Gastroesophageal sphincter (tissue), 4 donors: ENCODE results near the gene DICER1. TPM values are rescaled to one million over a fixed set of nuclear protein-coding genes. Genes with fewer than 3 reads are reported as not detected.

ENCODE experiments used
- ATAC-seq: fragments of 150-250 bp; one replicate; pipeline ENCODE4 v1.9.1; 2016; ENCODE audit warnings: mild to moderate bottlenecking, moderate library complexity
- H3K27ac ChIP-seq, 4 donors: fragments of 200-600 bp; sonication (generic) in 3 of 4; 1 replicate in 3 of 4; 2 replicates in 1 of 4; pipeline ENCODE4 v1.5.1; 2016 to 2019
- H3K27me3 ChIP-seq: fragments of 200-600 bp; sonication (generic); one replicate; pipeline ENCODE4 v1.5.1; 2019
- H3K36me3 ChIP-seq, 2 donors: fragments of 200-600 bp; sonication (generic); one replicate each; pipeline ENCODE4 v1.5.1; 2019; ENCODE audit warnings: control low read depth in 1 of 2
- H3K4me1 ChIP-seq, 3 donors: fragments of 200-600 bp; sonication (generic); 1 replicate in 2 of 3; 2 replicates in 1 of 3; pipeline ENCODE4 v1.5.1; 2016 to 2019; ENCODE audit warnings: control low read depth in 2 of 3
- H3K4me3 ChIP-seq, 2 donors: fragments of 200-600 bp; sonication (generic); one replicate each; pipeline ENCODE4 v1.5.1; 2019; ENCODE audit warnings: mild to moderate bottlenecking in 1 of 2, moderate library complexity in 1 of 2
- H3K9me3 ChIP-seq, 3 donors: fragments of 200-600 bp; sonication (generic); one replicate each; pipeline ENCODE4 v1.5.1; 2017 to 2019; ENCODE audit warnings: control low read depth in 2 of 3
- EP300 ChIP-seq: sonication (generic); formaldehyde crosslinking; IDR thresholded peaks from one replicate; pipeline ENCODE4 v1.6.1; 2017; ENCODE audit warnings: antibody characterized with exemption, mild to moderate bottlenecking
- POLR2A ChIP-seq, 2 donors: fragments of 450-650 bp; IDR thresholded peaks; one replicate each; pipeline ENCODE4 v1.6.1; 2017; ENCODE audit warnings: antibody characterized with exemption in 2 of 2, mild to moderate bottlenecking in 2 of 2, moderate library complexity in 1 of 2
- POLR2AphosphoS5 ChIP-seq: sonication (generic); formaldehyde crosslinking; IDR thresholded peaks from one replicate; pipeline ENCODE4 v1.6.1; 2017; ENCODE audit warnings: antibody characterized with exemption
- WGBS, 2 donors: methylation state at CpG; one replicate each; pipeline ENCODE4 v1.1.5; 2018; ENCODE audit warnings: low coverage in 1 of 2; 5-methylcytosine and 5-hydroxymethylcytosine counted together
- total RNA-seq, 4 donors: library from RNA; depleted of rRNA; stranded (reverse); fragments of >200 nt; gene quantifications; one replicate each; pipeline ENCODE4 v1.1.0, GENCODE V29; 2016
- TF ChIP-seq, protein P1 (sequence below), 4 experiments: fragments of 200-600 bp in 2 of 4; fragments of 450-650 bp in 2 of 4; sonication (generic) in 1 of 4; IDR thresholded peaks; one replicate each; pipeline ENCODE4 v1.5.1; 2017 to 2019; ENCODE audit warnings: antibody characterized with exemption in 4 of 4, mild to moderate bottlenecking in 2 of 4, moderate library complexity in 2 of 4

The DICER1 gene
- total RNA-seq, 4 donors from 2014 or later: 57.5 to 74.9 (median 68.6) TPM

GRCh38 chr14:95071649-95072280, 85.6 kb downstream of the DICER1 start:
- Histone ChIP-seq H3K27me3 (peaks cover 26% of the 10 kb centered on the region), H3K4me1 (peaks cover 0 to 10% (median 0%) of the 10 kb centered on the region in 3 donors), H3K4me3 (no peak overlapping the region), H3K9me3 (no peaks in the 10 kb centered on the region), H3K27ac (no peak overlapping the region), H3K36me3 (no peaks in the 10 kb centered on the region)
- 29 to 35% methylated on average over 8 to 11 of the region's 19 CpGs for WGBS, 2 donors
- no peak for TF ChIP-seq EP300
- no peak for TF ChIP-seq POLR2A (IDR thresholded peaks at IDR 0.05)
- TF ChIP-seq, protein P1, sequence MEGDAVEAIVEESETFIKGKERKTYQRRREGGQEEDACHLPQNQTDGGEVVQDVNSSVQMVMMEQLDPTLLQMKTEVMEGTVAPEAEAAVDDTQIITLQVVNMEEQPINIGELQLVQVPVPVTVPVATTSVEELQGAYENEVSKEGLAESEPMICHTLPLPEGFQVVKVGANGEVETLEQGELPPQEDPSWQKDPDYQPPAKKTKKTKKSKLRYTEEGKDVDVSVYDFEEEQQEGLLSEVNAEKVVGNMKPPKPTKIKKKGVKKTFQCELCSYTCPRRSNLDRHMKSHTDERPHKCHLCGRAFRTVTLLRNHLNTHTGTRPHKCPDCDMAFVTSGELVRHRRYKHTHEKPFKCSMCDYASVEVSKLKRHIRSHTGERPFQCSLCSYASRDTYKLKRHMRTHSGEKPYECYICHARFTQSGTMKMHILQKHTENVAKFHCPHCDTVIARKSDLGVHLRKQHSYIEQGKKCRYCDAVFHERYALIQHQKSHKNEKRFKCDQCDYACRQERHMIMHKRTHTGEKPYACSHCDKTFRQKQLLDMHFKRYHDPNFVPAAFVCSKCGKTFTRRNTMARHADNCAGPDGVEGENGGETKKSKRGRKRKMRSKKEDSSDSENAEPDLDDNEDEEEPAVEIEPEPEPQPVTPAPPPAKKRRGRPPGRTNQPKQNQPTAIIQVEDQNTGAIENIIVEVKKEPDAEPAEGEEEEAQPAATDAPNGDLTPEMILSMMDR (IDR thresholded peaks at IDR 0.05): no peak
- TF ChIP-seq POLR2AphosphoS5: no peak
- no peak for ATAC-seq

DNA sequence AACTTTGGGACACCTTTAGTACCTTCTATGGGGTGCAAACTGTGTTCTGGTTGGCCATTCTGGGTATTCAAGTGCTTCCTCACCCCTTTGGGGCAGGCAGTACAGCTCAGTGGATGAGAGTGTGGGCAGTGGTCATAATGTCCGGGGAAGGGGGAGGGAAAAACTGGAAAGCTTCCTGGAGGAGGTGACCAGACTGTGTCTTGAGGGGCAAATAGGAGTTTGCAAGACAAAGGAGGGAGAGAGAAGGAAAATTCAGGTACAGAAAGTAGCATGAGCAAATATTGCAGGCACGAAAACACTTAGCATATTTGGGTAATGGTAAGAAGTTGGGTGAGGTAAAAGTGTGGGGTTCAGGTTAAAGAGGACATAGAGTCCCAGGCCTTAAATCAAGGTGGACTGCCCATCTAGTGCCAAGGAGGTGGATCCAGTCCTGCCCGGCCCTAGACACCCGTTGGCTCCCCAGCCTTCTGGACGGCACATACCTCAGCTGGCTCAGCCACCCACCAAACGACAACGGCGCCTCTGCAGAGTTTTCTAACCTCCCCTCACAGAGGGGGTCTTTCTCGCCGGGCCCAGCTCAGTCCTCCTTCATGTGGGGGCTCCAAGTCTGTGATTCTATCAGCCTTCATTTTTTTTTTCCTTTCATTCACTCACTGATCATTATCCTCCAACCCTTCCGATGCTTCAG, 86.4 kb downstream of the DICER1 start:
- no peak overlapping the region for H3K4me3 ChIP-seq
- H3K36me3 ChIP-seq: no peaks in the 10 kb centered on the region
- H3K27me3 ChIP-seq: peaks cover 26% of the 10 kb centered on the region
- no peak for TF ChIP-seq POLR2AphosphoS5
- TF ChIP-seq, protein P1 (IDR thresholded peaks at IDR 0.05): no peak
- TF ChIP-seq EP300: no peak
- no peak for TF ChIP-seq POLR2A (IDR thresholded peaks at IDR 0.05)
- WGBS, 2 donors: 62 to 70% methylated on average over 8 to 11 of the region's 11 CpGs
- ATAC-seq: no peak
- peaks cover 0 to 10% (median 0%) of the 10 kb centered on the region in 3 donors for H3K4me1 ChIP-seq
- no peak overlapping the region for H3K27ac ChIP-seq
- no peaks in the 10 kb centered on the region for H3K9me3 ChIP-seq

DNA sequence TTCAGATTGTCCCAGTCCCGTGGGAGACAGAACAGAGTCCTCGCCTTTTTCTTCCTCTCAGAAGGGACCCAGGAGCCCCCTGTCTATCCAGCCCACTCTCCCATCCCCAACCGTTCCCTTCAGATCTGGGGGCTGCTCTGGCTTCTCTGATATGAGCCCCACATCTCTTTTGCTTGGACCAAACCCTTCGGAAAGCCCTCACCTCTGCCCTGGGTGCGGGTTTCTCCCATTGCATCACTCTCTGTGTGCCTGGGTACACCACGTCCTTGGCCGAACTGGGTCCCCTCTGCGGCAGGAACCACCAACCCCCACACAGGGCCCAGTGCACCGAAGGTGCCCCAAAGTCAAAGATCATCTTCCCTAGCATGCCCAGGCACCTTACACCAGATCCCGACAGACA, 87.8 kb downstream of the DICER1 start:
- H3K27me3 ChIP-seq: peaks cover 26% of the 10 kb centered on the region
- no peak for TF ChIP-seq POLR2A (IDR thresholded peaks at IDR 0.05)
- TF ChIP-seq, protein P1 (IDR thresholded peaks at IDR 0.05): no peak
- TF ChIP-seq POLR2AphosphoS5: no peak
- no peak for TF ChIP-seq EP300
- H3K36me3 ChIP-seq: no peaks in the 10 kb centered on the region
- no peak overlapping the region for H3K4me3 ChIP-seq
- ATAC-seq: no peak
- WGBS, 2 donors: 94 to 96% methylated on average over 3 to 6 of the region's 10 CpGs
- no peak overlapping the region for H3K27ac ChIP-seq
- H3K4me1 ChIP-seq: peaks cover 0 to 10% (median 0%) of the 10 kb centered on the region in 3 donors
- H3K9me3 ChIP-seq: no peaks in the 10 kb centered on the region

GRCh38 chr14:95069018-95069417, 88.3 kb downstream of the DICER1 start:
- Histone ChIP-seq H3K4me3 (no peak overlapping the region), H3K4me1 (peaks cover 0 to 10% (median 0%) of the 10 kb centered on the region in 3 donors), H3K27ac (no peak overlapping the region), H3K36me3 (no peaks in the 10 kb centered on the region), H3K27me3 (peaks cover 26% of the 10 kb centered on the region), H3K9me3 (no peaks in the 10 kb centered on the region)
- TF ChIP-seq POLR2AphosphoS5 (no peak), POLR2A (IDR thresholded peaks at IDR 0.05) (no peak), EP300 (no peak)
- TF ChIP-seq, protein P1 (IDR thresholded peaks at IDR 0.05): no peak
- ATAC-seq: no peak
- WGBS, 2 donors: 69 to 76% methylated on average over 2 to 7 of the region's 7 CpGs

GRCh38 chr14:95068521-95068920, 88.8 kb downstream of the DICER1 start:
- no peak overlapping the region for H3K4me3 ChIP-seq
- no peaks in the 10 kb centered on the region for H3K9me3 ChIP-seq
- H3K27me3 ChIP-seq: peaks cover 26% of the 10 kb centered on the region
- no peak overlapping the region for H3K27ac ChIP-seq
- TF ChIP-seq, protein P1 (IDR thresholded peaks at IDR 0.05): no peak
- no peak for TF ChIP-seq POLR2A (IDR thresholded peaks at IDR 0.05)
- no peak for TF ChIP-seq POLR2AphosphoS5
- no peak for TF ChIP-seq EP300
- 17 to 100% methylated on average over 2 of the region's 8 CpGs for WGBS, 2 donors
- H3K4me1 ChIP-seq: peaks cover 0 to 10% (median 0%) of the 10 kb centered on the region in 3 donors
- H3K36me3 ChIP-seq: no peaks in the 10 kb centered on the region
- no peak for ATAC-seq
